Stimulated activated CD4-positive, alpha-beta T cell treated with anti-CD3 and anti-CD28 coated beads, TNF-alpha, amount 100 ng/mL, for 1 hour (primary cell): ENCODE measurements around the gene CREB3L4.
A peak's percentile ranks its signal among the peaks of the same experiment; 100 is the strongest.

Source experiments
- DNase-seq, 3 donors: peaks; one replicate each; pipeline ENCODE4 v3.0.0-alpha.2; 2020; ENCODE audit warnings: low read depth in 3 of 3, low spot score in 1 of 3

Gene CREB3L4

GRCh38 chr1:153967107-153967999 is at the start of gene CREB3L4:
Gene CREB3L4 (plus strand): TSS chr1:153967902. CDS start chr1:153968526, 624 bp downstream.
- DNase-seq: peak; percentile 58 to 65 (median 63)

GRCh38 chr1:153919876-153920852 is 47.5 kb upstream of the CREB3L4 start:
- DNase-seq: no peak

GRCh38 chr1:153921080-153921802 is 46.5 kb upstream of the CREB3L4 start:
- no peak for DNase-seq

- no peak for DNase-seq
These were observed 46.0 kb upstream of the CREB3L4 start for GRCh38 chr1:153921803-153922075.

GRCh38 chr1:153922076-153922971 is 45.4 kb upstream of the CREB3L4 start:
- peak in 1 of 3 donors; percentile 49 for DNase-seq

GRCh38 chr1:153922972-153923925 is 44.5 kb upstream of the CREB3L4 start, which contains the start of gene GATAD2B:
Gene GATAD2B (minus strand): TSS chr1:153922972. CDS start chr1:153828347, 94,625 bp downstream.
- DNase-seq: peak; percentile 93 to 99 (median 97)

GRCh38 chr1:153926405-153926804 is 41.3 kb upstream of the CREB3L4 start:
- no peak for DNase-seq

GRCh38 chr1:153928245-153928644 is 39.5 kb upstream of the CREB3L4 start:
- DNase-seq: no peak

GRCh38 chr1:153928791-153929341 is 38.8 kb upstream of the CREB3L4 start:
- no peak for DNase-seq

GRCh38 chr1:153929426-153929825 is 38.3 kb upstream of the CREB3L4 start:
- DNase-seq: no peak

GRCh38 chr1:153929981-153930948 is 37.4 kb upstream of the CREB3L4 start:
- no peak for DNase-seq

GRCh38 chr1:153932156-153933131 is 35.3 kb upstream of the CREB3L4 start:
- DNase-seq: no peak

GRCh38 chr1:153933430-153933829 is 34.3 kb upstream of the CREB3L4 start:
- no peak for DNase-seq

- no peak for DNase-seq
These were observed 33.7 kb upstream of the CREB3L4 start for GRCh38 chr1:153933955-153934354.

GRCh38 chr1:153934746-153935145 is 33.0 kb upstream of the CREB3L4 start:
- no peak for DNase-seq
